Measurements from ENCODE around the gene PTPRK. TPM values are rescaled to one million over a fixed set of nuclear protein-coding genes. Genes with fewer than 3 reads are reported as not detected.

Gene PTPRK
- total and polyA plus RNA-seq, 9 of the 15 experiments (the other 6 are each of a cell fraction or from before 2014, with no cell fraction given), result 0.04 to 0.51 TPM; not detected in 7

DNA sequence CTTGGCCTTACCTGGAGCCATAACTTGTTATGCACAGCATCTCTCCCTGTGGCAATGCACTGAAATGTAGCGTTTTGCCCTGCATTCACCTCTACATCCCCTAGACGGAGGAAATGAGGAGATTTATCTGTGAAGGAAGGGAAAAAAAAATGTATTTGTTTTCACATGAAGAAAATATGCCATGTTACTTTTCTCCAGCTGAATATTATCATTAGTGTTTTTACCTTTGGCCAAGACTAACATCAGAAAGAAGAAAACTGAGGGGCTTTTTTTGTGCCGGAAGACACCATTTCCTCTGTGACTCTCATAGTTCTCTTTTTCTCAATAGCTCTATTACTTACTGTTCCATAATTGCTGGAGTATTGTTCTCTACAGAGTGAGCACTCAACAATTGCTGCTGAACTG lies 280.4 kb downstream of the PTPRK start (continued):
- TF ChIP-seq EZH2 (IDR thresholded peaks at IDR 0.05; ENCODE audit: borderline replicate concordance, low read depth, low read length), result no peak
- no peak for TF ChIP-seq GTF2F1 (IDR thresholded peaks at IDR 0.05; ENCODE audit: low read depth, low read length)

DNA sequence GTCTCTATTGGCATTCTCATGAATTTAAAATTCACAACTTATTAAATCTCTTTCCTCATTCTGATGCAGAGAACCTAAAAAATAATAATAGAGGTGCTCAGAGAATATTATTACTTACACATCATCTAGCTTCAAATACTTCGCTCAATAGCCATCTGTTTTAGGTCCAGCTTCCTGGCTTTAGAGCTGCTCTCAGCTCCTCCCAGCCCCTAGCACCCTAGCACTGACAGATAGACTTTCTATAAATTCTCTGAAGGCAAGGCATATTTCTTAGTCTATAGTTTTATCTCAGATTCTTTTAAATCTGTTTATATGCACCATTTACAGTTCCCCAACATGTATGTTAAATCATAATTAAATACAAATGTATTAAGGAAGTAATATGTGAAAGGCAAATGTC lies 281.3 kb downstream of the PTPRK start:
- Histone ChIP-seq H3K9ac (ENCODE audit: insufficient read depth in 1 of 2, low read depth in 2 of 2, low read length in 2 of 2) (no peak overlapping the region), H4K20me1 (replicated peaks; ENCODE audit: control insufficient read depth, insufficient read depth, low read length) (no peaks in the 10 kb centered on the region), H3K4me3 (no peak overlapping the region), H3K9me1 (ENCODE audit: control insufficient read depth, insufficient read depth, low read length) (no peaks in the 10 kb centered on the region), H3K79me2 (ENCODE audit: control insufficient read depth, insufficient read depth, low read length) (no peaks in the 10 kb centered on the region), H2AFZ (ENCODE audit: low read depth, low read length) (no peak overlapping the region), H3K4me2 (ENCODE audit: insufficient read depth, low read length) (no peak overlapping the region), H3K27ac (ENCODE audit: extremely low read depth, low read depth, low read length) (no peak overlapping the region), H3K36me3 (ENCODE audit: control insufficient read depth, insufficient read depth, low read length) (no peaks in the 10 kb centered on the region), H3K4me1 (replicated peaks in 1 of 2; ENCODE audit: control insufficient read depth in 2 of 2, insufficient read depth in 2 of 2, low read length in 2 of 2) (no peaks in the 10 kb centered on the region), H3K9me3 (replicated peaks; ENCODE audit: control insufficient read depth, insufficient read depth, low read depth, low read length) (no peaks in the 10 kb centered on the region), H3K27me3 (ENCODE audit: control insufficient read depth in 2 of 2, insufficient read depth in 2 of 2, low read length in 2 of 2) (no peaks in the 10 kb centered on the region)
- ATAC-seq (no peak), FAIRE-seq (no peak), DNase-seq (ENCODE audit: extremely low read depth in 1 of 4, low spot score in 3 of 4) (no peak)
- WGBS (ENCODE audit: insufficient coverage, low coverage, missing lambda C conversion rate), result 8% methylated on average over 1 of the region's 1 CpG
- in situ Hi-C loops (cut with MboI), result no loop called here
- TF ChIP-seq, protein P1, sequence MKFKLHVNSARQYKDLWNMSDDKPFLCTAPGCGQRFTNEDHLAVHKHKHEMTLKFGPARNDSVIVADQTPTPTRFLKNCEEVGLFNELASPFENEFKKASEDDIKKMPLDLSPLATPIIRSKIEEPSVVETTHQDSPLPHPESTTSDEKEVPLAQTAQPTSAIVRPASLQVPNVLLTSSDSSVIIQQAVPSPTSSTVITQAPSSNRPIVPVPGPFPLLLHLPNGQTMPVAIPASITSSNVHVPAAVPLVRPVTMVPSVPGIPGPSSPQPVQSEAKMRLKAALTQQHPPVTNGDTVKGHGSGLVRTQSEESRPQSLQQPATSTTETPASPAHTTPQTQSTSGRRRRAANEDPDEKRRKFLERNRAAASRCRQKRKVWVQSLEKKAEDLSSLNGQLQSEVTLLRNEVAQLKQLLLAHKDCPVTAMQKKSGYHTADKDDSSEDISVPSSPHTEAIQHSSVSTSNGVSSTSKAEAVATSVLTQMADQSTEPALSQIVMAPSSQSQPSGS (CRISPR knock-in tag; IDR thresholded peaks at IDR 0.05), result no peak
- TF ChIP-seq ETV1 (tag; conservative IDR thresholded peaks at IDR 0.05; ENCODE audit: low read depth), result no peak
- TF ChIP-seq STAG1 (CRISPR knock-in tag; IDR thresholded peaks at IDR 0.05; ENCODE audit: borderline replicate concordance), result no peak
- TF ChIP-seq MAFG (tag; conservative IDR thresholded peaks at IDR 0.05), result no peak
- no peak for TF ChIP-seq TBL1XR1 (IDR thresholded peaks at IDR 0.05; ENCODE audit: low read length in 2 of 2)
- TF ChIP-seq HMGN3 (IDR thresholded peaks at IDR 0.05; ENCODE audit: borderline replicate concordance, extremely low read depth, insufficient read length, low read depth, low read length), result no peak
- TF ChIP-seq COPS2 (conservative IDR thresholded peaks at IDR 0.05), result no peak
- no peak for TF ChIP-seq SRF (CRISPR knock-in tag; IDR thresholded peaks at IDR 0.05)
- no peak for TF ChIP-seq RBM34 (IDR thresholded peaks at IDR 0.05; ENCODE audit: borderline replicate concordance, insufficient read depth, low read length)
- no peak for TF ChIP-seq MYNN (IDR thresholded peaks at IDR 0.05)
- TF ChIP-seq MYNN (CRISPR knock-in tag; IDR thresholded peaks at IDR 0.05), result no peak
- no peak for TF ChIP-seq NFXL1 (CRISPR knock-in tag; IDR thresholded peaks at IDR 0.05)
- TF ChIP-seq KLF10 (CRISPR knock-in tag; IDR thresholded peaks at IDR 0.05), result no peak
- TF ChIP-seq, protein P2, sequence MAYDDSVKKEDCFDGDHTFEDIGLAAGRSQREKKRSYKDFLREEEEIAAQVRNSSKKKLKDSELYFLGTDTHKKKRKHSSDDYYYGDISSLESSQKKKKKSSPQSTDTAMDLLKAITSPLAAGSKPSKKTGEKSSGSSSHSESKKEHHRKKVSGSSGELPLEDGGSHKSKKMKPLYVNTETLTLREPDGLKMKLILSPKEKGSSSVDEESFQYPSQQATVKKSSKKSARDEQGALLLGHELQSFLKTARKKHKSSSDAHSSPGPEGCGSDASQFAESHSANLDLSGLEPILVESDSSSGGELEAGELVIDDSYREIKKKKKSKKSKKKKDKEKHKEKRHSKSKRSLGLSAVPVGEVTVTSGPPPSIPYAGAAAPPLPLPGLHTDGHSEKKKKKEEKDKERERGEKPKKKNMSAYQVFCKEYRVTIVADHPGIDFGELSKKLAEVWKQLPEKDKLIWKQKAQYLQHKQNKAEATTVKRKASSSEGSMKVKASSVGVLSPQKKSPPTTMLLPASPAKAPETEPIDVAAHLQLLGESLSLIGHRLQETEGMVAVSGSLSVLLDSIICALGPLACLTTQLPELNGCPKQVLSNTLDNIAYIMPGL (CRISPR knock-in tag; IDR thresholded peaks at IDR 0.05), result no peak
- TF ChIP-seq NR2C1 (IDR thresholded peaks at IDR 0.05), result no peak
- no peak for TF ChIP-seq NR2C1 (tag; IDR thresholded peaks at IDR 0.05)
- TF ChIP-seq, protein P3, sequence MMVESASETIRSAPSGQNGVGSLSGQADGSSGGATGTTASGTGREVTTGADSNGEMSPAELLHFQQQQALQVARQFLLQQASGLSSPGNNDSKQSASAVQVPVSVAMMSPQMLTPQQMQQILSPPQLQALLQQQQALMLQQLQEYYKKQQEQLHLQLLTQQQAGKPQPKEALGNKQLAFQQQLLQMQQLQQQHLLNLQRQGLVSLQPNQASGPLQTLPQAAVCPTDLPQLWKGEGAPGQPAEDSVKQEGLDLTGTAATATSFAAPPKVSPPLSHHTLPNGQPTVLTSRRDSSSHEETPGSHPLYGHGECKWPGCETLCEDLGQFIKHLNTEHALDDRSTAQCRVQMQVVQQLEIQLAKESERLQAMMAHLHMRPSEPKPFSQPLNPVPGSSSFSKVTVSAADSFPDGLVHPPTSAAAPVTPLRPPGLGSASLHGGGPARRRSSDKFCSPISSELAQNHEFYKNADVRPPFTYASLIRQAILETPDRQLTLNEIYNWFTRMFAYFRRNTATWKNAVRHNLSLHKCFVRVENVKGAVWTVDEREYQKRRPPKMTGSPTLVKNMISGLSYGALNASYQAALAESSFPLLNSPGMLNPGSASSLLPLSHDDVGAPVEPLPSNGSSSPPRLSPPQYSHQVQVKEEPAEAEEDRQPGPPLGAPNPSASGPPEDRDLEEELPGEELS (CRISPR knock-in tag; IDR thresholded peaks at IDR 0.05; ENCODE audit: borderline replicate concordance), result no peak
- intact Hi-C loops (cut with micrococcal nuclease), result no loop called here
- CTCF ChIA-PET (ENCODE audit: low intra/inter-chr PET ratio), result no interaction called here
- no TSS peak for BruUV-seq (replicated peaks)
- POLR2A ChIA-PET, result no interaction called here

All from K562 (cell line).